Endodermal cell (in vitro differentiated cells): Measurements from ENCODE around the gene B4GALT3. TPM values are rescaled to one million over a fixed set of nuclear protein-coding genes. Genes with fewer than 3 reads are reported as not detected.
A peak's percentile ranks its signal among the peaks of the same experiment; 100 is the strongest.

Source experiments
- DNase-seq: peaks from one replicate; pipeline ENCODE4 v3.0.0-alpha.2; 2017
- H3K27ac ChIP-seq: 2 replicates; pipeline ENCODE4 v1.5.1; 2013; ENCODE audit warnings: mild to moderate bottlenecking, low read depth, low read length, moderate library complexity
- H3K27me3 ChIP-seq: 2 replicates; pipeline ENCODE4 v1.6.1; 2013; ENCODE audit warnings: mild to moderate bottlenecking, low read length, moderate library complexity; ENCODE audit not compliant: insufficient read depth, control insufficient read depth, poor library complexity, severe bottlenecking
- H3K36me3 ChIP-seq: 2 replicates; pipeline ENCODE4 v1.7.0; 2013; ENCODE audit warnings: mild to moderate bottlenecking, low read length, moderate library complexity; ENCODE audit not compliant: control insufficient read depth, insufficient read depth
- H3K4me1 ChIP-seq: one replicate; pipeline ENCODE4 v1.7.0; 2013; ENCODE audit warnings: low read length; ENCODE audit not compliant: control insufficient read depth, insufficient read depth
- H3K4me3 ChIP-seq: 2 replicates; pipeline ENCODE4 v1.5.1; 2013; ENCODE audit warnings: mild to moderate bottlenecking, low read length, moderate library complexity
- H3K9ac ChIP-seq: 2 replicates; pipeline ENCODE4 v1.6.1; 2013; ENCODE audit warnings: mild to moderate bottlenecking, low read length, moderate library complexity; ENCODE audit not compliant: poor library complexity, severe bottlenecking; ENCODE audit errors: extremely low read depth
- H3K9me3 ChIP-seq: 2 replicates; pipeline ENCODE4 v1.6.1; 2013; ENCODE audit warnings: mild to moderate bottlenecking, low read length, moderate library complexity; ENCODE audit not compliant: control insufficient read depth
- H3K27ac Mint-ChIP-seq: 2 replicates; pipeline ENCODE4 v1.8.0; 2020; ENCODE audit warnings: mixed read lengths
- H3K27me3 Mint-ChIP-seq: 2 replicates; pipeline ENCODE4 v1.8.0; 2021; ENCODE audit warnings: mild to moderate bottlenecking, mixed read lengths; ENCODE audit not compliant: insufficient read depth
- H3K36me3 Mint-ChIP-seq: 2 replicates; pipeline ENCODE4 v1.8.0; 2020; ENCODE audit warnings: low read depth, mixed read lengths
- H3K4me1 Mint-ChIP-seq: 2 replicates; pipeline ENCODE4 v1.8.0; 2020; ENCODE audit warnings: mixed read lengths
- H3K4me3 Mint-ChIP-seq: 2 replicates; pipeline ENCODE4 v1.8.0; 2020; ENCODE audit warnings: mild to moderate bottlenecking, moderate library complexity, mixed read lengths
- H3K9me3 Mint-ChIP-seq: 2 replicates; pipeline ENCODE4 v1.8.0; 2020; ENCODE audit warnings: mild to moderate bottlenecking, mixed read lengths
- CTCF ChIP-seq: fragments of 200-600 bp; sonication (generic); conservative IDR thresholded peaks from 2 replicates; pipeline ENCODE4 v1.5.0; 2021; ENCODE audit warnings: antibody characterized with exemption, mild to moderate bottlenecking
- WGBS, 2 experiments: methylation state at CpG; one replicate each; pipeline versions ENCODE4 v1.1.5 to v1.1.7; 2013; ENCODE audit warnings: missing lambda C conversion rate in 2 of 2, mixed read lengths in 1 of 2; ENCODE audit not compliant: insufficient coverage in 1 of 2, insufficient read length in 1 of 2; 5-methylcytosine and 5-hydroxymethylcytosine counted together
- long read RNA-seq, 4 experiments: library from polyadenylated mRNA in 2 of 4; library from RNA in 1 of 4; library from capped mRNA in 1 of 4; stranded (forward) in 3 of 4; unstranded in 1 of 4; transcript quantifications; one replicate each; pipeline ENCODE4 v2.0.0, GENCODE V29; 2020 to 2021; ENCODE audit warnings: inconsistent platforms in 1 of 4
- polyA plus RNA-seq, 2 experiments: library from polyadenylated mRNA; stranded (reverse); fragments of 50-300 nt; gene quantifications; one replicate each; pipeline ENCODE4 v1.2.3, GENCODE V29; 2013
- total RNA-seq, 2 donors: library from RNA; stranded (reverse); fragmentation: NEBNext Ultra II Directional in 1 of 2; extraction: Animal tissue kit (Norgen Biotek cat#: 25700) in 1 of 2; gene quantifications; 2 replicates in 1 of 2; 3 replicates in 1 of 2; pipeline ENCODE4 v1.2.1, GENCODE V29; 2021

B4GALT3 gene
- total RNA-seq: 10 to 100 TPM; 30.4 to 37.9 TPM
- polyA plus RNA-seq (2013, experiment 1 of 2): 46.8 TPM
- polyA plus RNA-seq (2013, experiment 2 of 2): 41.5 TPM
- long read RNA-seq, experiment 1, transcript B4GALT3-201 (8 exons, 1,911 nt): major isoform, 7 of 21 reads
- long read RNA-seq, experiment 1, partial matches to known transcripts: 2 of 21 reads
- long read RNA-seq, experiment 1, other reads (novel, unspliced or antisense): 7 of 21 reads
- long read RNA-seq, experiment 2, transcript B4GALT3-201 (8 exons, 1,911 nt): major isoform, 31 of 77 reads
- long read RNA-seq, experiment 2, transcript B4GALT3-213 (8 exons, 2,414 nt): minor isoform, 18 of 77 reads
- long read RNA-seq, experiment 2, partial matches to known transcripts: 4 of 77 reads
- long read RNA-seq, experiment 2, other reads (novel, unspliced or antisense): 24 of 77 reads
- long read RNA-seq, experiment 3, transcript B4GALT3-213 (8 exons, 2,414 nt): minor isoform, 47 of 191 reads
- long read RNA-seq, experiment 3, transcript B4GALT3-201 (8 exons, 1,911 nt): major isoform, 80 of 191 reads
- long read RNA-seq, experiment 3, partial matches to known transcripts: 6 of 191 reads
- long read RNA-seq, experiment 3, other reads (novel, unspliced or antisense): 57 of 191 reads
- long read RNA-seq, experiment 4, transcript B4GALT3-201 (8 exons, 1,911 nt): minor isoform, 28 of 99 reads
- long read RNA-seq, experiment 4, transcript B4GALT3-213 (8 exons, 2,414 nt): major isoform, 36 of 99 reads
- long read RNA-seq, experiment 4, partial matches to known transcripts: 22 of 99 reads
- long read RNA-seq, experiment 4, other reads (novel, unspliced or antisense): 12 of 99 reads

- H3K9ac ChIP-seq: peak within 1 kb of the TSS; percentile 68
- H3K36me3 ChIP-seq: peaks cover 28% of the 10 kb centered on the region
- no peak within 1 kb of the TSS for H3K27ac ChIP-seq
- H3K4me1 ChIP-seq: peaks cover 4% of the 10 kb centered on the region
- peak; percentile 63 for TF ChIP-seq CTCF
- peaks cover 30% of the 10 kb centered on the region for H3K36me3 Mint-ChIP-seq
- H3K4me1 Mint-ChIP-seq: peaks cover 14% of the 10 kb centered on the region
- H3K4me3 Mint-ChIP-seq: peak within 1 kb of the TSS; percentile 97
- peak; percentile 99 for DNase-seq
- 2 to 9% methylated on average over 17 to 50 of the region's 50 CpGs for WGBS, 2 experiments
- no peaks in the 10 kb centered on the region for H3K9me3 Mint-ChIP-seq
- no peaks in the 10 kb centered on the region for H3K27me3 Mint-ChIP-seq
- H3K27me3 ChIP-seq: no peaks in the 10 kb centered on the region
- H3K27ac Mint-ChIP-seq: peak within 1 kb of the TSS; percentile 100
- H3K9me3 ChIP-seq: no peaks in the 10 kb centered on the region
- peak within 1 kb of the TSS; percentile 96 for H3K4me3 ChIP-seq
Measured at GRCh38 chr1:161177112-161177935, at the start of gene B4GALT3. Gene B4GALT3 (minus strand): TSS chr1:161177507. CDS start chr1:161176060, 1,447 bp downstream.

DNA sequence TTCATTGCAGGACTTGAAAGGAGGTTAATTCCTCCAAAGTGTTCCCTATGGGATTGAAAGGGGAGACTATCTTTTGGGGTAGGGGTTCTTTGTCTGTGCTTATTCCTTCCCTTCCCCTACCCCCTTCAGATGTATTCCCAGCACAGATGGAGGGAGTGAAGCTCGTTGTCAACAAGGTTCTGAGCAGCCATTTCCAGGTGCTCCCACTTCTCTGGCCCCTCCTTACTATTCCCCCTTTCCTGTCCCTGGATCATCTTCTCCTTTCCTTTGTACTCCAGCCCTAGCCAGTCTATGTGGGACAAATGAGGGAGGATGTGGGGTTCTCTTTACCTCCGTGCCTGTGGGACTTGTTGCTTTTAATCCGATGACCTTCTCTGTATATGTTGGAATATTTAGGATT, 49.5 kb upstream of the B4GALT3 start:
- Mint-ChIP-seq H3K27me3 (no peaks in the 10 kb centered on the region), H3K27ac (peak overlapping the region; percentile 94), H3K4me1 (peaks cover 45% of the 10 kb centered on the region), H3K36me3 (peaks cover 16% of the 10 kb centered on the region), H3K9me3 (no peaks in the 10 kb centered on the region), H3K4me3 (peak overlapping the region; percentile 85)
- whole genome bisulfite sequencing, 2 experiments: 84 to 100% methylated on average over 1 to 3 of the region's 3 CpGs
- H3K4me3 ChIP-seq: peak overlapping the region; percentile 96
- no peak for DNase-seq
- H3K9ac ChIP-seq: no peak overlapping the region
- no peak overlapping the region for H3K27ac ChIP-seq
- peaks cover 14% of the 10 kb centered on the region for H3K4me1 ChIP-seq
- TF ChIP-seq CTCF: no peak
- H3K36me3 ChIP-seq: peaks cover 14% of the 10 kb centered on the region
- H3K27me3 ChIP-seq: no peaks in the 10 kb centered on the region
- H3K9me3 ChIP-seq: no peaks in the 10 kb centered on the region

- H3K27ac Mint-ChIP-seq: peak overlapping the region; percentile 94
- 15 to 47% methylated on average over 4 to 15 of the region's 15 CpGs for WGBS, 2 experiments
- H3K4me1 Mint-ChIP-seq: peaks cover 45% of the 10 kb centered on the region
- no peak for TF ChIP-seq CTCF
- no peaks in the 10 kb centered on the region for H3K9me3 Mint-ChIP-seq
- H3K4me3 Mint-ChIP-seq: peak overlapping the region; percentile 85
- H3K27ac ChIP-seq: no peak overlapping the region
- no peaks in the 10 kb centered on the region for H3K27me3 ChIP-seq
- no peak overlapping the region for H3K9ac ChIP-seq
- H3K36me3 ChIP-seq: peaks cover 14% of the 10 kb centered on the region
- H3K4me1 ChIP-seq: peaks cover 14% of the 10 kb centered on the region
- H3K27me3 Mint-ChIP-seq: no peaks in the 10 kb centered on the region
- no peaks in the 10 kb centered on the region for H3K9me3 ChIP-seq
- H3K36me3 Mint-ChIP-seq: peaks cover 16% of the 10 kb centered on the region
- peak overlapping the region; percentile 96 for H3K4me3 ChIP-seq
- DNase-seq: peak; percentile 65
Measured at GRCh38 chr1:161226320-161226711, 49.0 kb upstream of the B4GALT3 start.
